Pancreas (tissue), 10 donors: ENCODE data around the gene CAPN11. TPM values are rescaled to one million over a fixed set of nuclear protein-coding genes. Genes with fewer than 3 reads are reported as not detected.

Experiments
- ATAC-seq, 4 donors: fragments of 200-7000 bp; cut with Tn5 transposase; one replicate each; pipeline versions ENCODE4 v1.8.0 to v1.9.1; 2020; ENCODE audit warnings: mild to moderate bottlenecking in 4 of 4, moderate library complexity in 4 of 4
- DNase-seq, 6 donors: peaks; one replicate each; pipeline ENCODE4 v3.0.0-alpha.2; 2020
- FAIRE-seq: peaks from 2 replicates; lab custom pipeline; 2012; peaks lifted over from hg19 to GRCh38; lab: Jason Lieb, UNC
- H3K27ac ChIP-seq, 4 donors: fragments of 200-600 bp; sonication (generic); 1 replicate in 3 of 4; 2 replicates in 1 of 4; pipeline versions ENCODE4 v1.5.0 to v1.8.0; 2020
- H3K27me3 ChIP-seq, 4 donors: fragments of 200-600 bp; one replicate each; pipeline ENCODE4 v1.8.0; 2021
- H3K36me3 ChIP-seq, 3 donors: fragments of 200-600 bp; sonication (generic) in 1 of 3; one replicate each; pipeline versions ENCODE4 v1.5.0 to v1.8.0; 2020 to 2021
- H3K4me1 ChIP-seq, 3 donors: fragments of 200-600 bp; one replicate each; pipeline ENCODE4 v1.8.0; 2021
- H3K4me3 ChIP-seq, 4 donors: fragments of 200-600 bp; sonication (generic) in 2 of 4; one replicate each; pipeline versions ENCODE4 v1.5.0 to v1.8.0; 2020 to 2021
- H3K9me3 ChIP-seq, 4 donors: fragments of 200-600 bp; one replicate each; pipeline ENCODE4 v1.8.0; 2021
- CTCF ChIP-seq, 4 donors: fragments of 200-600 bp; sonication (generic) in 3 of 4; IDR thresholded peaks; one replicate each; pipeline versions ENCODE4 v1.5.0 to v1.8.0; 2021; ENCODE audit warnings: antibody characterized with exemption in 4 of 4
- WGBS, 2 donors: extraction: QIAGEN DNeasy Blood & Tissue Kit; methylation state at CpG; one replicate each; pipeline ENCODE4 v1.1.7; 2013; 5-methylcytosine and 5-hydroxymethylcytosine counted together
- intact Hi-C, 3 donors: fragments of 100-400 bp; cut with DNase I; formaldehyde crosslinking; loops; one replicate each; pipeline versions ENCODE4 v1.11.1 to v1.14.2; 2022
- polyA plus RNA-seq, 2 donors: library from polyadenylated mRNA; stranded (reverse); fragments of 200-250 nt; gene quantifications; one replicate each; pipeline ENCODE4 v1.2.3, GENCODE V29; 2013
- total RNA-seq, 6 donors: library from RNA; stranded (reverse); fragmentation: NEBNext Ultra II Directional in 4 of 6; extraction: Animal tissue kit (Norgen Biotek cat#: 25700) in 4 of 6; gene quantifications; one replicate each; pipeline versions ENCODE4 v1.2.1 to v1.2.4, GENCODE V29; 2021 to 2023
- donor health status: healthy with polysubstance abuse.
- donor health status: DM: no; HTN: no; CAD: no; lungs with moderate emphysema.
- donor health status: DM: no; HTN: no; CAD: no.
- donor health status: control.
- donor health status: control.
- donor health status: Bipolar disorder and iron deficiency.
- donor health status: DM: yes; HTN: yes; CAD: no.
- donor health status: DM: no; HTN: no; CAD: no.
- donor health status: DM: no; HTN: no; CAD: no.
- donor health status: DM: yes; HTN: yes; CAD: no.

CAPN11 gene
- total and polyA plus RNA-seq, 8 donors, result 0.06 to 0.76 (median 0.19) TPM; not detected in 2

DNA sequence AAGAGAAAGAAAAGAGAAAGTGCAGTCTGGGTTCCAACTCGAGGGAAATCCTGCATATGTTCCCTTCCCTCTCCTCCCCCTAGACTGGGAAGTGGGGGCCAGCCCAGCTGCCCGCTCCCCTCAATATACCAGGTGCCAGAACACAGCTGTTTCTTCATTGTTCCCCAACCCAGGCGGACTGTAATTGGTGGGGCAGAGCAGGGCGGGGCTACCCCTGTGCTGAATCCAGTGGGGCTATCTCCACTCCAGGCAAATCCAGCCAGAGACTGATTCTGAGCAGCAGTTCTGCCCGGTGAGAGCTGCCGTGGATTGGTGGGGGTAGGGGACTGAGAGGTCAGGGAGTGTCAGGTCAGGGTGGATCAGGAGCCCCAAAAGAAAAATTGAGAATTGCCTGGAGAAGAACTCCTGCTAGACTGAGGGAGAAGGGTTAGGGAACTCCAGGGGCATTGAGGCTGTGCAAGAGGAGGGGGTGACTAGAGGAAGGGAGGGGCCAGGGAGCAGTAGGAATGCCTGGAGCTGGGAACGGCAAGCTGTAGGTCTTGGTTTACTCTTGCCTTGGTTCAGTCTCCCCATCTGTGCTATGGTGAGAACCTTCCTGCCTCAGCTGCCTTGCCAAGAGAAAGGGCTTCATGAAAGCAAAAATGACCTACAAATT, 58.2 kb downstream of the CAPN11 start, which contains the start of gene MYMX:
Gene MYMX, plus strand, starts transcription at position 250 of the 655 bp plus-strand sequence. CDS start 546 bp downstream, outside the sequence.
- intact Hi-C loops, result no loop called here
- WGBS, 2 donors, result 27 to 29% methylated on average over 7 of the region's 7 CpGs
- peak within 1 kb of the TSS in 1 of 4 donors; percentile 22 for H3K4me3 ChIP-seq
- H3K36me3 ChIP-seq, result no peaks in the 10 kb centered on the region
- DNase-seq, result peak in 5 of 6 donors; percentile 50 to 78 (median 74)
- no peak for FAIRE-seq
- peaks cover 0 to 35% (median 21%) of the 10 kb centered on the region in 3 donors for H3K4me1 ChIP-seq
- H3K9me3 ChIP-seq, result no peaks in the 10 kb centered on the region
- H3K27me3 ChIP-seq, result no peaks in the 10 kb centered on the region
- ATAC-seq, result peak in 3 of 4 donors; percentile 2 to 29 (median 4)
- TF ChIP-seq CTCF (IDR thresholded peaks at IDR 0.05), result no peak
- peak within 1 kb of the TSS; percentile 75 to 94 (median 90) for H3K27ac ChIP-seq

DNA sequence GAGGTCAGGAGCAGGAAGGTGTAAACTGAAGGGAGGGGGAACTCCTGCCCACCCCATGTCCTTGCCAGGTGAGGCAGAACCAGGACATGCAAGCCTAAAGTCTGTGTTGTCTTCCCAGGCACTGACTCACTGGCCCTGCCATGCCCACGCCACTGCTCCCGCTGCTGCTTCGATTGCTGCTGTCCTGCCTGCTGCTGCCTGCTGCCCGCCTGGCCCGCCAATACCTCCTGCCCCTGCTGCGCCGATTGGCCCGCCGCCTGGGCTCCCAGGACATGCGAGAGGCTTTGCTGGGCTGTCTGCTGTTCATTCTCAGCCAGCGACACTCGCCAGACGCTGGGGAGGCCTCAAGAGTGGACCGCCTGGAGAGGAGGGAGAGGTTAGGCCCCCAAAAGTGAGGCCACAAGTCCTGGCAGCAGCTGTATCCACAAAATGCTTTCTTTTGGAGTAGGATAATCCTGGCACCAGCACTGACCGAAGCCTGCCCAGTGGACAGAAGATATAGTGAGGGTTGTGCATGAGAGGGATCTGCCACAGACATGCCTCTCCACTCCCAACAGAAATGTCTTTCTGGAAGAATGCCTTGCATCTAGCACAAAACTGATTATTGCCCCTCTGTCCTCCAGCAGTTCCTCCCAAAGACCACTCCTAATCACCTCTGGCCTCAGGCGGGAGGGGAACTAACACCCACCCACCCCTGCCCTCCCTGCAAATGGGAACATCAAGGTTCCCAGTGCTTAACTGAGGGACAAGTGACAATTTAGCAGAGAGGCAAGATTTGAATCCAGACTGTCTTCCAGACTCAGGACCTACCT, 58.9 kb downstream of the CAPN11 start:
- intact Hi-C loops, result no loop called here
- Histone ChIP-seq H3K27me3 (no peaks in the 10 kb centered on the region), H3K4me3 (peak overlapping the region in 1 of 4 donors; percentile 22), H3K4me1 (peaks cover 0 to 41% (median 23%) of the 10 kb centered on the region in 3 donors), H3K9me3 (no peaks in the 10 kb centered on the region), H3K27ac (peak overlapping the region; percentile 75 to 94 (median 90)), H3K36me3 (no peaks in the 10 kb centered on the region)
- FAIRE-seq (no peak), ATAC-seq (peak; percentile 25 to 50 (median 36)), DNase-seq (peak; percentile 72 to 90 (median 82))
- WGBS, 2 donors, result 27 to 37% methylated on average over 16 of the region's 16 CpGs
- TF ChIP-seq CTCF (IDR thresholded peaks at IDR 0.05), result no peak

- 0 to 1% methylated on average over 44 to 45 of the region's 45 CpGs for WGBS, 2 donors
- peak overlapping the region; percentile 89 to 94 (median 90) for H3K27ac ChIP-seq
- peak overlapping the region; percentile 30 to 60 (median 46) for H3K4me3 ChIP-seq
- no peaks in the 10 kb centered on the region for H3K9me3 ChIP-seq
- H3K4me1 ChIP-seq, result peaks cover 5 to 50% (median 27%) of the 10 kb centered on the region in 3 donors
- no peaks in the 10 kb centered on the region for H3K27me3 ChIP-seq
- ATAC-seq, result peak; percentile 53 to 72 (median 64)
- no peak for TF ChIP-seq CTCF (IDR thresholded peaks at IDR 0.05)
- no peaks in the 10 kb centered on the region for H3K36me3 ChIP-seq
- DNase-seq, result peak; percentile 78 to 93 (median 88)
- intact Hi-C loops, result no loop called here
- no peak for FAIRE-seq
Observed at GRCh38 chr6:44219053-44219814, 60.6 kb downstream of the CAPN11 start.

- no peak for ATAC-seq
- intact Hi-C loops, result no loop called here
- Histone ChIP-seq H3K9me3 (no peaks in the 10 kb centered on the region), H3K27ac (peak overlapping the region; percentile 89 to 94 (median 90)), H3K4me1 (peaks cover 13 to 54% (median 31%) of the 10 kb centered on the region in 3 donors), H3K36me3 (no peaks in the 10 kb centered on the region), H3K27me3 (no peaks in the 10 kb centered on the region), H3K4me3 (peak overlapping the region; percentile 30 to 60 (median 46))
- DNase-seq, result no peak
- no peak for TF ChIP-seq CTCF (IDR thresholded peaks at IDR 0.05)
- 39 to 45% methylated on average over 27 to 28 of the region's 28 CpGs for WGBS, 2 donors
- FAIRE-seq, result no peak
Observed at GRCh38 chr6:44219815-44220784, 61.5 kb downstream of the CAPN11 start.
